SK-N-SH treated with all-trans-retinoic acid at 6 μM for 48 hours (cell line): ENCODE results near the gene ALK.

Experiments
- ATAC-seq: fragments of 200-7000 bp; cut with Tn5 transposase; 3 replicates; pipeline ENCODE4 v1.9.1; 2020; ENCODE audit warnings: mild to moderate bottlenecking, moderate library complexity
- ARNTL ChIP-seq: fragments of 450-650 bp; formaldehyde crosslinking; IDR thresholded peaks from 2 replicates; pipeline ENCODE4 v1.5.0; 2020; ENCODE audit warnings: low read depth, mild to moderate bottlenecking, moderate library complexity, borderline replicate concordance
- CSRNP3 ChIP-seq: fragments of 250-450 bp; sonication (Bioruptor Pico); IDR thresholded peaks from 2 replicates; pipeline ENCODE4 v1.5.1; 2021; ENCODE audit warnings: mild to moderate bottlenecking, moderate library complexity
- ESRRG ChIP-seq: fragments of 250-450 bp; sonication (Bioruptor Pico); IDR thresholded peaks from 2 replicates; pipeline ENCODE4 v1.6.1; 2021; ENCODE audit warnings: mild to moderate bottlenecking
- GLIS3 ChIP-seq: fragments of 250-450 bp; sonication (Bioruptor Pico); IDR thresholded peaks from 2 replicates; pipeline ENCODE4 v1.5.0; 2020; ENCODE audit warnings: mild to moderate bottlenecking, moderate library complexity
- ISL1 ChIP-seq: fragments of 250-450 bp; sonication (Bioruptor Pico); IDR thresholded peaks from 2 replicates; pipeline ENCODE4 v2.1.2; 2022; ENCODE audit warnings: mild to moderate bottlenecking, moderate library complexity
- OSR1 ChIP-seq: fragments of 250-450 bp; sonication (Bioruptor Pico); IDR thresholded peaks from 2 replicates; pipeline ENCODE4 v1.8.0; 2022; ENCODE audit warnings: moderate library complexity, mild to moderate bottlenecking, inconsistent platforms
- POU6F1 ChIP-seq: fragments of 250-450 bp; sonication (Bioruptor Pico); IDR thresholded peaks from 2 replicates; pipeline ENCODE4 v1.8.0; 2021; ENCODE audit warnings: low read depth, mild to moderate bottlenecking, moderate library complexity, borderline replicate concordance
- PPARA ChIP-seq: fragments of 250-450 bp; sonication (Bioruptor Pico); IDR thresholded peaks from 2 replicates; pipeline ENCODE4 v1.5.0; 2020; ENCODE audit warnings: mild to moderate bottlenecking, borderline replicate concordance
- RARB ChIP-seq: fragments of 250-450 bp; sonication (Bioruptor Pico); IDR thresholded peaks from 2 replicates; pipeline ENCODE4 v1.8.0; 2021; ENCODE audit warnings: mild to moderate bottlenecking, moderate library complexity
- SNAI2 ChIP-seq: fragments of 250-450 bp; sonication (Bioruptor Pico); IDR thresholded peaks from 2 replicates; pipeline ENCODE4 v1.5.0; 2020; ENCODE audit warnings: mild to moderate bottlenecking, moderate library complexity
- TCF4 ChIP-seq: fragments of 250-450 bp; sonication (Bioruptor Pico); IDR thresholded peaks from 2 replicates; pipeline ENCODE4 v1.8.0; 2021; ENCODE audit warnings: mild to moderate bottlenecking, moderate library complexity, borderline replicate concordance
- TOX ChIP-seq: fragments of 250-450 bp; sonication (Bioruptor Pico); IDR thresholded peaks from 2 replicates; pipeline ENCODE4 v1.8.0; 2021; ENCODE audit warnings: mild to moderate bottlenecking, moderate library complexity, borderline replicate concordance
- TSHZ2 ChIP-seq: fragments of 250-450 bp; sonication (Bioruptor Pico); IDR thresholded peaks from 2 replicates; pipeline ENCODE4 v1.5.0; 2020; ENCODE audit warnings: mild to moderate bottlenecking, moderate library complexity
- ZC3H10 ChIP-seq: fragments of 250-450 bp; sonication (Bioruptor Pico); IDR thresholded peaks from 2 replicates; pipeline ENCODE4 v1.5.1; 2021; ENCODE audit warnings: mild to moderate bottlenecking, moderate library complexity
- ZFP3 ChIP-seq: fragments of 250-450 bp; sonication (Bioruptor Pico); IDR thresholded peaks from 2 replicates; pipeline ENCODE4 v1.5.0; 2020; ENCODE audit warnings: mild to moderate bottlenecking, moderate library complexity
- ZFP30 ChIP-seq: fragments of 450-650 bp; formaldehyde crosslinking; IDR thresholded peaks from 2 replicates; pipeline ENCODE4 v1.5.0; 2022; ENCODE audit warnings: mild to moderate bottlenecking, moderate library complexity
- ZNF565 ChIP-seq: fragments of 450-650 bp; formaldehyde crosslinking; conservative IDR thresholded peaks from 2 replicates; pipeline ENCODE4 v1.5.0; 2020; ENCODE audit warnings: low read depth, mild to moderate bottlenecking, moderate library complexity
- ZNF70 ChIP-seq: fragments of 450-650 bp; formaldehyde crosslinking; IDR thresholded peaks from 2 replicates; pipeline ENCODE4 v1.5.0; 2020; ENCODE audit warnings: mild to moderate bottlenecking, moderate library complexity
- ZNF8 ChIP-seq: fragments of 450-650 bp; formaldehyde crosslinking; IDR thresholded peaks from 2 replicates; pipeline ENCODE4 v1.5.0; 2020; ENCODE audit warnings: mild to moderate bottlenecking, moderate library complexity
- TF ChIP-seq, protein P1 (sequence below): fragments of 250-450 bp; sonication (Bioruptor Pico); IDR thresholded peaks from 2 replicates; pipeline ENCODE4 v1.5.1; 2020; ENCODE audit warnings: low read depth, mild to moderate bottlenecking, moderate library complexity

Gene ALK

DNA sequence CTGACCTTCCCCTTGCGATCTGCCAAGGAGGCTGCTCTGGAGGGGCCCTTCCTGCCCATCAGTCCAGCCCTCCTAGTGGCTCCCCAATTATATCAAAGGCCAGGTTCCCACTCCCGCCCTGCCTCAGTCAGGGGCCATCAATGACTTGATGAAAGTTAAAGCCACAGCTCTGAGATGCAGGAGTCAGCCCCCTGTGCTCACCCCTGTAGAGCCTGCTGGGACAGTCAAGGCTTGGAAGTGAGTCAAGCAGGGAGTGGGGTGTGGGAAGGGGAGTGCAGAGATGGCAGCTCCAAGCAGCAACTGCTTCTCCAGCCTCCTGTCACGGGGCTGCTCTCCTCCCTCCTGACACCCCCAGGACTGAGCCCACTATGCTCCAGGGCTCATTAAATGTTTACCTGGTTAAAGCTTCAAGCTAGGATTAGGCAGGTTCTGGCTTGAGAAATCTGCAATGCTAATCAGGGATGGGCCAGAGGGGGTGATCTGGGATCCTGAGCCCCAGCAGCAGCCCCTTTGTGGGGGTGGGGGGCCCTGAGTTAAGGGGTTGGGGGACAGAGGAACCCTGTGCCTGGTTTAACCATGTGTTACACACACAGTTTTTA is 42.7 kb upstream of the ALK start:
- TF ChIP-seq POU6F1 (no peak), ISL1 (CRISPR knock-in tag) (no peak), PPARA (CRISPR knock-in tag) (no peak), SNAI2 (no peak), CSRNP3 (CRISPR knock-in tag) (no peak), ESRRG (CRISPR knock-in tag) (no peak), GLIS3 (CRISPR knock-in tag) (no peak), ZC3H10 (CRISPR knock-in tag) (no peak), TOX (no peak), TSHZ2 (CRISPR knock-in tag) (no peak)
- TF ChIP-seq, protein P1, sequence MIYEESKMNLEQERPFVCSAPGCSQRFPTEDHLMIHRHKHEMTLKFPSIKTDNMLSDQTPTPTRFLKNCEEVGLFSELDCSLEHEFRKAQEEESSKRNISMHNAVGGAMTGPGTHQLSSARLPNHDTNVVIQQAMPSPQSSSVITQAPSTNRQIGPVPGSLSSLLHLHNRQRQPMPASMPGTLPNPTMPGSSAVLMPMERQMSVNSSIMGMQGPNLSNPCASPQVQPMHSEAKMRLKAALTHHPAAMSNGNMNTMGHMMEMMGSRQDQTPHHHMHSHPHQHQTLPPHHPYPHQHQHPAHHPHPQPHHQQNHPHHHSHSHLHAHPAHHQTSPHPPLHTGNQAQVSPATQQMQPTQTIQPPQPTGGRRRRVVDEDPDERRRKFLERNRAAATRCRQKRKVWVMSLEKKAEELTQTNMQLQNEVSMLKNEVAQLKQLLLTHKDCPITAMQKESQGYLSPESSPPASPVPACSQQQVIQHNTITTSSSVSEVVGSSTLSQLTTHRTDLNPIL, result no peak
- ATAC-seq, result no peak

- no peak for TF ChIP-seq TOX
- no peak for TF ChIP-seq ESRRG (CRISPR knock-in tag)
- TF ChIP-seq TCF4, result no peak
- no peak for TF ChIP-seq RARB (CRISPR knock-in tag)
- TF ChIP-seq CSRNP3 (CRISPR knock-in tag), result no peak
- no peak for TF ChIP-seq OSR1 (CRISPR knock-in tag)
- TF ChIP-seq ZFP30 (CRISPR knock-in tag), result no peak
- no peak for TF ChIP-seq ZNF8
- no peak for TF ChIP-seq ZC3H10 (CRISPR knock-in tag)
- TF ChIP-seq, protein P1, result no peak
- TF ChIP-seq ZFP3 (CRISPR knock-in tag), result no peak
- TF ChIP-seq PPARA (CRISPR knock-in tag), result no peak
- TF ChIP-seq TSHZ2 (CRISPR knock-in tag), result no peak
- no peak for TF ChIP-seq GLIS3 (CRISPR knock-in tag)
- TF ChIP-seq ARNTL (CRISPR knock-in tag), result no peak
- TF ChIP-seq ZNF70 (CRISPR knock-in tag), result no peak
- no peak for TF ChIP-seq ZNF565
- ATAC-seq, result no peak
Observed at GRCh38 chr2:29962922-29963321, 41.5 kb upstream of the ALK start.
